B cell (primary cell): ENCODE data around the gene TRAP1.

ENCODE experiments used
- EZH2 ChIP-seq: IDR thresholded peaks from 2 replicates; pipeline ENCODE4 v1.6.1; 2012; ENCODE audit warnings: borderline replicate concordance, low read depth, mild to moderate bottlenecking, moderate library complexity, low read length; ENCODE audit not compliant: insufficient read depth, poor library complexity, severe bottlenecking
- TF ChIP-seq, protein P1 (sequence below): fragments of 200-600 bp; IDR thresholded peaks from one replicate; pipeline ENCODE4 v1.8.0; 2022; ENCODE audit warnings: antibody characterized with exemption, mild to moderate bottlenecking

DNA sequence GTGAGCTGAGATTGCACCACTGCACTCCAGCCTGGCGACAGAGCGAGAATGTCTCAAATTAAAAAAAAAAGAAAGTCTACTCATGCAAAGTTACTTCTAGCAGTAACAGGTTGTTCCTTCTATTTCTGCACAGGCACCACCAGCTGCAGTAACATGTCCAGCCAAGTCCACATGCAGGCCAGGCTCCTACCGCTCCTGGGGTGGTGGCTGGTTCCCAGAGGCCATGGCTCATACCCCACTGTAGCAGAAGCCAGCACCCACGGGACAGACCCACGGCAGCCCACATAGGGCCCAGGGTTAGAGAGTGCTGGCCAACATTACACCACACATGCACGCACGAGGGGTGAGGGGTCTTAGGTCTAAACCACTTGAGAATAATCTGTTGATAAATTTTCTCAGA, 26.7 kb upstream of the TRAP1 start:
- TF ChIP-seq, protein P1, sequence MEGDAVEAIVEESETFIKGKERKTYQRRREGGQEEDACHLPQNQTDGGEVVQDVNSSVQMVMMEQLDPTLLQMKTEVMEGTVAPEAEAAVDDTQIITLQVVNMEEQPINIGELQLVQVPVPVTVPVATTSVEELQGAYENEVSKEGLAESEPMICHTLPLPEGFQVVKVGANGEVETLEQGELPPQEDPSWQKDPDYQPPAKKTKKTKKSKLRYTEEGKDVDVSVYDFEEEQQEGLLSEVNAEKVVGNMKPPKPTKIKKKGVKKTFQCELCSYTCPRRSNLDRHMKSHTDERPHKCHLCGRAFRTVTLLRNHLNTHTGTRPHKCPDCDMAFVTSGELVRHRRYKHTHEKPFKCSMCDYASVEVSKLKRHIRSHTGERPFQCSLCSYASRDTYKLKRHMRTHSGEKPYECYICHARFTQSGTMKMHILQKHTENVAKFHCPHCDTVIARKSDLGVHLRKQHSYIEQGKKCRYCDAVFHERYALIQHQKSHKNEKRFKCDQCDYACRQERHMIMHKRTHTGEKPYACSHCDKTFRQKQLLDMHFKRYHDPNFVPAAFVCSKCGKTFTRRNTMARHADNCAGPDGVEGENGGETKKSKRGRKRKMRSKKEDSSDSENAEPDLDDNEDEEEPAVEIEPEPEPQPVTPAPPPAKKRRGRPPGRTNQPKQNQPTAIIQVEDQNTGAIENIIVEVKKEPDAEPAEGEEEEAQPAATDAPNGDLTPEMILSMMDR, result no peak
- TF ChIP-seq EZH2, result no peak
